Measurements from ENCODE around the gene TTLL12.

GRCh38 chr22:43208703-43209522 lies 22.0 kb upstream of the TTLL12 start:
- no peak for TF ChIP-seq EZH2phosphoT487 (conservative IDR thresholded peaks at IDR 0.05; ENCODE audit: low read length)
- no peak for TF ChIP-seq CTCF (IDR thresholded peaks at IDR 0.05; ENCODE audit: insufficient read depth, low read length, poor library complexity, severe bottlenecking)

Measured in SU-DHL-6 (cell line).